Stimulated activated CD8-positive, alpha-beta memory T cell treated with anti-CD3 and anti-CD28 coated beads, Interleukin-15, amount 100 ng/mL, for 1 hour (primary cell): Measurements from ENCODE around the gene TBC1D22B.
"Not testable (repeated sequence)": the region's sequence is repeated elsewhere in the genome, so short reads cannot be mapped to it uniquely, and the experiment has no call there.

Experiments
- DNase-seq: peaks from one replicate; pipeline ENCODE4 v3.0.0-alpha.2; 2020; ENCODE audit warnings: low read depth

Gene TBC1D22B

DNA sequence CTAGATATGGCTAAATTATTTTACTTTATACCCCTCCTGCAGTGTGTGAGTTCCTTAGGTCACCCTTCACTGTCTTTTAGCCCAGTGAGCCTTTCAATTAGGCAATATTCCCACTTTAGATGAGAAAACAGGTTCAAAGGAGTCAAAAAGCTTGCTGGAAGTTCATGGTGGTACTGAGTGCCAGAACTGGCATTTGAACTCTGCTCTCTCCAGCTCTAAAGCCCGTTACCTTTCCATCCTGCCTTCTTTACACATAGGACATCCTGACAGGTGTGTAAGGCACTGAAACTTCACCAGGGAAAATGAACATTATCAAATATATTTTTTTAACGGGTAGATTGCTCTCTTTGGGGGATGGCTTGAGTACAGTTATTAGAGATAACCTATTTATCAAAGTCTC, 11.5 kb downstream of the TBC1D22B start:
- DNase-seq, result no peak

DNA sequence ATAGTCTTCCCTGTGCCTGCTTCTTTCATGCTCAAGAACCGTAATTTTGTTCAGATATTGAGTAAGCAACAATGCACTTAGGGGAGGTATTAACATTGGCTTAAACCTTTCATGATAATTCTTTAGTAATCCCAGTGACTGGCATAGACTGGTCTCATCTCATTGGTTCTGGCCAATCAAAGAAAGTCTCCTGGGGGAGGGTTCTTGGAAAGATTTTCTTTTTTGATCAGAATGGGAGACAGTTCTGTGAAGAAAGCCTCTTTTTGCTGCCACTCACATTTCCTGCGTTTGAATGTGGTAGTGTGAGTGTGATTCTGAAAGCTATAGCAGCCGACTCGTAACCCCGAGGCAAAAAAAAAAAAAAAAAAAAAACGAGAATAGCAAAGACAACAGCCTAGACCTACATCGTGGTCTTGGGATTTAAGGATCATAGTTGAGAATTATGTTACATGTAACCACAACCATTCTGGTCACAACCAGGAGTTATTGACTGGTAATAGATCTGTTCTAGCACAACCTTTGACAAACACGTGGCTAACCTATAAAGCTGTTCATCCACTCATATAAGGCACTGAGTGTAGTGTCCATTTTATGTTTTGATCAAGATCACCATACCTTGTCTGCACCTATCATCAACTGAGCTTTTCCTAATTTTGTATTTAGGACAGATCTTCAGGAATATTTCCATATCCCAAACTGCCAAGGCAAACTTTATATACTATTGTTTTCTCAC, 15.4 kb downstream of the TBC1D22B start:
- no peak for DNase-seq

DNA sequence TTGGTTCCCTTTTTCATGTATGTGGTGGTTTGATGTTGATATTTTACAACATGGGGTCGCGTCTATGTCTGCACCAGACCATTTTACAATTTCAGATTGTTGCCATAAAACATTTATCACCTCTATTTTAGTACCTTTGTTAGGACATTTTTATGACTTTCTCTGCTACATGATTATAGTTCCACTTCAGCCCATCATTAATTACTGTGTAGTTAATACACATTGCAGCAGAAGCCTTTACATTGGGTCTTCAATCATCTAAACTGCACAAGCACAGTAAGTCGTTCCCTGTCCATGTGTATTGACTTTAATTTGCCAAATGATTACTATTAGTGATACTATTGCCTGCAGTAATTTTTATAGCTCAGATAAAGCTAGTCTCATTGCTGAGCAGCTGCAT, 16.1 kb downstream of the TBC1D22B start:
- no peak for DNase-seq

DNA sequence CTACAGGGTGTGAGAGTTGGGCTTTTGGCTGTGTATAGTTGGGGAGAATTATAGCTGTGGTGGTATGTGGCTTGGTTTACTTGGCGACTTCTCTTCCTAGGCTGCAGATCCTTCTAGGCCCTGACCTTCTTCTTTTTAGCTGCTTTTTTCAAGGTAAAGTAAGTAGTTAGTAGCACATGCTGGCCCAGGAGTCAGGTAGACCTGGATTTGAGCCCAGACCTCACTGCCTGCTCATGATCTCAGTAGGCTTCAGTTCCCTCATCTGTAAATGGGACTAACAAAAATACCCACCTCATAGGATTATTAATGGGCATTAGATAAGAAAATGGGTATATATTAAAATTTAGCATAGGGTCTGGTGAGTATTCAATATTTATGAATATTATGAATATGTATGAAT, 17.8 kb downstream of the TBC1D22B start:
- DNase-seq, result no peak

DNA sequence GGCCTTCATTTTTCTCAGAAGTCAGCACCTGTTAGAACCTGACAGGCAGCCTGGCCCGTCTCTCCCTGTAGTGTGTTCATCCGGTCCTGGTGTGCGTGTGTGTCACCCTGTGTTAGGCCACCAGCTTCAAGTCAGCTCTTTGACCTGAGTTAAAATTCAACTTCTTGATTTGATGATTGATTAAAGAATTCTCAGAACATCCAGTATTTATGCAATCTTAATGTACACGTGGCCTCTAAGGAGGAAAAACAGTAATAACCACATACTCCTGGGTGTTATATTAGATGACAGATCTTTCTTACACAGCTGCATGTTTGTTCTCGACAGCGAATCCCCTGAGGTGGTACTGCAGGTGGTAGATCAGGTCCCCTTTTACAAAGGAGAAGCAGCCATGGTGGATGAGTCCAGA, 19.4 kb downstream of the TBC1D22B start:
- no peak for DNase-seq

DNA sequence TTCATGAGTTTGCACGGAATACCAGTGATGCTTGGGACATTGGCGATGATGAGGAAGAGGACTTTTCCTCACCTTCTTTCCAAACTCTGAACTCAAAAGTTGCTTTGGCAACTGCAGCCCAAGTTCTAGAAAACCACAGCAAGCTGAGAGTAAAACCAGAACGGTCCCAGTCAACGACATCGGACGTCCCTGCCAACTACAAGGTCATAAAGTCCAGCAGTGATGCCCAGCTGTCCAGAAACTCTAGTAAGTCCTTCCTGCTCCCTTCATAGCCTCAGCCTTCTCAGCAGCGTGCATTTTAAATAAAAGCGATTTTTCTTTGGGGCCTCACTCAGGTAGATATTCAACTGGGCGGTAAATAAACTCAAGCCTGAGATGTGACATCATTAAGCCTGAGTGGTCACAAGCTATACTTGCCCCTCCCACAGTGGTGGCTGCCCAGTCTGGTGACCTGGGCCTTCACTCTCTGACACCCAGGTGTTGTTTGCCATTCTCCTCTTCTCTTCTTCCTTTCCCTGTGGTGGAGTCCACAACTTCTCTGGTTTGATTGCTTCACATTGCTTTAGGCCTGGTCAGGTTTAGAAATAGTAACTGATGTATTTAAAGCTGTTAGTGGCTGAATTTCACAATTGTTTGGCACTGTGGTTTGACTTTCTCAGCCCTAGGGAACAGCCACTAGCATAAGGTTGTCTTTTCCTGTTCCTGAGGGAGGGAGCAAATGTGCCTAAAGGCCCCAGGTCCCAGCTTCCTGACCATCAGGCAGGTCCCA, 22.0 kb downstream of the TBC1D22B start:
- DNase-seq, result no peak

DNA sequence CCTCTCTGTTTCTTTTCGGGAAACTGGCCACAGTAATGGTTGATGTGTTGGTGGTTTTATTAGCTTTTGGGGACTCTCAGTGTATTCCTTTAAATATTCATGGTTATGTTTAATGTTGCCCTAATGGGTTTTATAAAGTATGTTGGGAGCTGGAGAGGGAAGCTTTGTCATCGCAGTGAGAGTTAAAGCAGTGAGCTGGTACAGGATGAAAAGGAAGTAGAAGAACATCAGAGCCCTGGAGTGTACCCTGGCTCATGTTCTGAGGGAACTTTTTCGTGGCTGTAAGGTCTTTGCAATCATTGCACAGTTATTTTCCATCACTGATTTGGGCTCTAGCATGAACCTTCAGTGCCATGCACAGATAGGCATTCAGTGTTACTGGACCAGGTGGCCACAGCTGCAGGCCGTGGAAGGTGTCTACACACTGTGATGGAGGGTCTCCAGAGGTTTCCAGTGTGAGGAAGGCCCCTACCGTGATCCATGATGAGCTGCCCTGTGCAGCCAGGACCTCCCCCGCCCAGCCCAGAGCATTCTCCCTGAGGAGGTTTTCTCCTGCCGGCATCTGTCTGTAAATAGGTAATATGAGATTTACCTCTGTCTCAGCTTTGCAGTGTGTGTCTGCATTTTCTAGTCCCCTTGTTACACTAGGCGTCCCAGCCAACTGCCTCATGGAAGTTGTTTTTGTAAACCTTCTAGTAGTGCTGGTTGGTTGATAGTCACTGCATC, 22.8 kb downstream of the TBC1D22B start:
- no peak for DNase-seq

DNA sequence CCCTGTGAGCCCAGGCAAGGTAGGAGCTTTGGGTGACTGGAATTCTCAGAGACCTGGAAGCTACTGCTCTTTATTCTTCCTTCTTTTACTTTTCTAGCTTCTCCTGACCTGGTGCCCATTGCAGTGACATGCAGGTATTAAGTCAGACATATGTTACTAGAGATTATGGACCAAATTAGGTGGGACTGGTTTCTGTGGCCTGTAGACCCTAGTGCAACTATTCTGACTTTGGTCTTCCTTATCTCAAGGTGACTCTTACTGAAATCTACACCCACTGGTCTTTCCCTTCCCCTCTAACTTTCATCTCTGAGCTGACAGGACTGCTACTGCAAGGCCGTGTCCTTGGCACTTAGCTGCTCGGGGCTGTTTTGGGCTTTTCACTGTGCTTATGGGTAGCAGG, 24.8 kb downstream of the TBC1D22B start:
- DNase-seq, result no peak

DNA sequence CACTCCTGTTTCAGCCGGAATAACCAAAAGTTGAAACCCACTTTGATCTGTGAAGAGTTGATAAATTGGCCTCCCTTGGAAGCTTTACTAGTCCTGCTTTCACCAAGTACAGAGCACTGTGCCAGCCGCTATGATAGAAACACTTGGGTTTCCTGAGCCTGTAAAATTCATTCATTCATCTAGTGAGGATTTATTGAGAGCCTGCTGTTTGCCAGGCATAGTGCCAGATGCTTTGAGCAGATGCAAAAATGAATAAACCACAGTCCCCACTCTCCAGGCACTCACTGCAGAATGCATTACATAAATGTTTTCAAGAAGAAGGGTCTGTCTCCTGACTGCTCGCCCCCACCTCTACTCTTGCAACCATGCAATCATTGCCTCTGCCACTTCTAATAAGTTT, 25.7 kb downstream of the TBC1D22B start:
- DNase-seq, result no peak

DNA sequence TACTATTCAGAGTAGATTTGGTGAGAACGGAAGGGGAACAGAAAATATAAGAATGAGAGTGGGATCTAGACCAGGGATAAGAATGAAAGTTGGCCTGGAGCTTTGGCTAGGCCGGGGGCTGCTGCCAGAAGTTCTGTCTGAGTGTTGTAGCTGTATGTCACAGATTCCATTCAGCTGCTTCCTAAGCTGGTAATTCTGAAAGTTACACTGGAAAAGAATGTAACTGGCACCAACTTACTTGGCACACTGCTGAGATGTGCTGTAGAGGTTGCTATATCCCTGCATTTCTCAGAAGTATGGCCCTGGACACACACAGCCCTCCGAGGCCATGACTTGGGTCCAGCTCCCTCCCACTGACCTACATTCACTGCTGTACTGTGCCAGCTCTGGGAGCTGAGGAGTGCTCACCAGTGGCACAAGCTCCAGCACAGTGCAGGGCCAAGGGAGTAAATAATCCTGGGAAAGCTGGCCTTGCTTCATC, 26.1 kb downstream of the TBC1D22B start:
- DNase-seq, result no peak

DNA sequence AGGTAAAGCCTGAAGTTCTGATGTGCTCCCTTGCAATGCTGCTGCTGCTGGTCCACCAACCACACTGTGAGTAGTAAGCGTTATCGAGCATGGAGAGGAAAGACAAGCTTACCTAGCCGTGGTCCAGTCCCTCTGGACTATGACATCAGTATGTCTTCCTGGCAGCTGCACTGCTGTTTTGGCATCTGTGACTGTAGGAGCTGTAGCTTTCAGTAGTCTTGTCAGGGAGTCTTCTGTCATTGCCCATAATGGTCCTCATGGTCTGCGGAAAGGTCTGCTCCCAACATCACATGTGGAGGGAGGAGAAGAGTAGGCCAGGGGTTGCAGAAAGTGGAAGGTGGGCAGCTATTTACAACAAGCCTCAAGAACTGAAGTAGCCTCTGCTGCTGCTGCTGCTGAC, 27.2 kb downstream of the TBC1D22B start:
- DNase-seq, result no peak

DNA sequence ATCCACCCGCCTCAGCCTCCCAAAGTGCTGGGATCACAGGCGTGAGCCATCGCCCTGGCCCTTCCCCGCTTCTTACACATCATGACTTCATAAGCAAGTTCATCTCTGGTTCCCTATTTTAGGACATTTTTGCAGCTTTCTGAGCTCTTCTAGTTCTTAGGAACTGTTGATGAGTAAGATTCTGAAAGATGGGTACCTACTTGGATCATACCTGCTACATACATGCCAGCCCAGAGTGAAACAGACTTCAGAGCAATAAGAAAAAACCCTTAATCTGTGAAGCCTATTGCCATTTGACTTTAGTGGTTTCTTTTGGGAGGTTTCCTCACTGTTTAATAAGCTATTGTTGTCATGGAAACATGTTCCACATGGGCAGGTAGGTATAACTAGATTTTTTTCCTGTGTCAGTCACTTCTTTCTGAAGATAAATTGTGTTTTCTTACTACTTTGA, 28.3 kb downstream of the TBC1D22B start:
- no peak for DNase-seq

DNA sequence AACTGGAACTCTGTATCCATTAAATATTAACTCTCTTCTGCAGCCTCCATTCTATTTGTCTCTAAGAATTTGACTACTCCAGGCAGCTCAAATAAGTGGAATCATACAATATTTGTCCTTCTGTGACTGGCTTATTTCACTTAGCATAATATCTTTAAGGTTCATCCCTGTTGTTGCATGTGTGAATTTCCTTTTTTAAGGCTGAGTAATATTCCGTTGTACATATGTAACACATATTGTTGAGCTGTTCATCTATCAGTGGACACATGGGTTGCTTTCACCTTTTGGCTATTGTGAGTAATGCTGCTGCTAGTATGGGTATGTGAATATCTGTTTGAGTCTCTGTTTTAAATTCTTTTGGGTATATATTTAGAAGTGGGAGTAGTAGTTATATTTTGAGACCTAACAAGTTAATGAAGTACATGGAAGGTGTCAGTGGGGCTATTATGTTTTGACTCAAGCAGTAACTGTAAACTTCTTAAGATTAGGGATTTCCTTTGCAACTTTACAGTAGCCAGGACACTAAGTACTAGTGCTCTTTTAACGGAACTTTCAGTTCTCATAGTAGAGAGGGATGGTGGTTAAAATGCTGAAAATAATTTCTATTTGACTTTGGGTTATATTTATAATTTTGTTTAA, 30.1 kb downstream of the TBC1D22B start:
- DNase-seq, result no peak

DNA sequence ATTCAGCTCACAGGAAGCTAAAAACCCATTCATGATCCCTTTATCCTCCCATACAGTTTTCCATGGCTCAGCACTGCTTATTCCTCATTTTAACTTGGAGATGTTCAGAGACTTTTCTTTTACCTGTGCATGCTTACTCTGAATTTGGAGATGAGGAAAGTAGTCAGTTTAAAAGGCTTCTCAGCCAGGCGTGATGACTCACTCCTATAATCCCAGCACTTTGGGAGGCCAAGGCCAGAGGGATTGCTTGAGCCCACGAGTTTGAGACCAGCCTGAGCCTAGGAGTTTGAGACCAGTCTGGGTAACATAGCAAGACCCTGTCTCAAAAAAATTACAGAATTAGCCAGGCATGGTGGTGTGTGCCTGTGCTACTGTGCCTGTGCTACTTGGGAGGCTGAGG, 30.7 kb downstream of the TBC1D22B start:
- no peak for DNase-seq

DNA sequence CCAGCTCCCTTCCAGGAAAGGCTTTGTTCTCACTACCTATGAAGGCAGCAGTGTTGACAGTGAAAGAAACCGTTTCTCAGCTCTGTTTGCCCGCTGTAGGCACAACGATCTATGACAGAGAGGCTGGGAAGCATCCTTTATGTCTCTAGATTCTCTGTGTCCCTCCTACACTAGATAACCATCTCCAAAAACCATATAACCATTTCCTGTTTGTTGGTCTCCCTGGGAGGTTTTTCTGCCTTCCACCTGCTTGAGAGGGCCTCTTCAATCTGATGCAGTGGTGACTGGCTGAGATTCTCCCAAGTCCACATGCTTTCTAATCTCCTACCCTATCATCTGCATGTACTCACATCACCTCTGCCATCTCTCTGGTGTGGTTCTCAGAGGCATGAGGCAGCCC, 32.4 kb downstream of the TBC1D22B start:
- DNase-seq, result no peak

DNA sequence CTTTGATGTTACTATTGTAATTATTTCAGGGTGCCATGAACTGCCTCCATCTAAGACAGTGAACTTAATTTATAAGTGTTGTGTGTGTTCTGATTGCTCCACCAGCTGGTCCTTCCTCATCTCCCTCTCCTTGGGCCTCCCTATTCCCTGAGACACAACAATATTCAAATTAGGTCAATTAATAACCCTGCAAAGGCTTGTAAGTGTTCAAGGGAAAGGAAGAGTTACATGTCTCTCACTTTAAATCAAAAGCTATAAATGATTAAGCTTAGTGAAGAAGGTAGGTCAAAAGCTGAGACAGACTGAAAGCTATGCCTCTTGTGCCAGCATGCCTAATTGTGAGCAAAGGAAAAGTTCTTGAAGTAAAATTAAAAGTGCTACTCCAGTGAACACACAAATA, 35.9 kb downstream of the TBC1D22B start:
- DNase-seq, result no peak

DNA sequence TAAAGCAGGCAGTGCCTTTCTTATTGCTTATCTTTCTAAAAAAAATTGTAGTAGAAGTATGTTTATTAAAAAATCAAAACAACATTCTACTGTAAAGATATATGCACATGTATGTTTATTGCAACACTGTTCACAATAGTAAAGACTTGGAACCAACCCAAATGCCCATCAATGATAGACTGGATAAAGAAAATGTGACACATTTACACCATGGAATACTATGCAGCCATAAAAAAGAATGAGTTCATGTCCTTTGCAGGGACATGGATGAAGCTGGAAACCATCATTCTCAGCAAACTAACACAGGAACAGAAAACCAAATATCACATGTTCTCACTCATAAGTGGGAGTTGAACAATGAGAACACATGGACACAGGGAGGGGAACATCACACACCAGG, 40.1 kb downstream of the TBC1D22B start:
- not testable (repeated sequence) for DNase-seq

DNA sequence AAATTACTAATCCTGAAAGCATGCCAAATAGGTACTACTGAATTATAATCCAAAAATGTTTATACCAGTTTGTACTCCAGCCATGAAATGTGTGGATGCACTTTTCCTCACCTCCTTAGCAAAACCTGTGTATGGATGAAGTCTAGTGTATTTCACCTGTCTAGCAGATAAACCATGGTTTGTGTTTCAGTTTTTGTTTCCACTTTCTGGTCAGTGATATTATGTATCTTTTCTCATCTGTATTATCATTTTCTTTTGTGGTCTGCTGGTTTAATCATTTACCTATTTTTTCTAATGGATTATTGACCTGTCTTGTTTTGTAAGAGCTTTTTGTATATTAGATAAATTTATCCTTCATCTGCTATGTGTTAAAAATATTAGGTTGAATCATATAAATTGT, 41.4 kb downstream of the TBC1D22B start:
- DNase-seq, result no peak

DNA sequence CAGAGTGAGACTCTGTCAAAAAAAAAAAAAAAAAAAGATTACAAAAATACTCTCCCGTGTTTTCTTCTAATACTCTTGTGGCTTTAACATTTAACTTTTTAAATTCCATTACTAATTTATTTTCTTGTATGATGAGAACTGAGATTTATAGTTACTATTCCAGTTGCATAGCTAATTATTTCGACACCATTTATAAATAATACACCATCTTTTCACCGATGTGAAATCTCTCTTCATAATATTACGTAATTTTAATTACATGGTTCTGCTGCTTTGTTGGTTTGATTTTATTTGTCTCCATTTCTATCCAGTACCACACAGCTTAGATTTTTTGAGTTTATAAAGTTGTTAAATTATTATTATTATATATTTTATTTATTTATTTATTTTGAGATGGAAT, 42.4 kb downstream of the TBC1D22B start:
- no peak for DNase-seq

DNA sequence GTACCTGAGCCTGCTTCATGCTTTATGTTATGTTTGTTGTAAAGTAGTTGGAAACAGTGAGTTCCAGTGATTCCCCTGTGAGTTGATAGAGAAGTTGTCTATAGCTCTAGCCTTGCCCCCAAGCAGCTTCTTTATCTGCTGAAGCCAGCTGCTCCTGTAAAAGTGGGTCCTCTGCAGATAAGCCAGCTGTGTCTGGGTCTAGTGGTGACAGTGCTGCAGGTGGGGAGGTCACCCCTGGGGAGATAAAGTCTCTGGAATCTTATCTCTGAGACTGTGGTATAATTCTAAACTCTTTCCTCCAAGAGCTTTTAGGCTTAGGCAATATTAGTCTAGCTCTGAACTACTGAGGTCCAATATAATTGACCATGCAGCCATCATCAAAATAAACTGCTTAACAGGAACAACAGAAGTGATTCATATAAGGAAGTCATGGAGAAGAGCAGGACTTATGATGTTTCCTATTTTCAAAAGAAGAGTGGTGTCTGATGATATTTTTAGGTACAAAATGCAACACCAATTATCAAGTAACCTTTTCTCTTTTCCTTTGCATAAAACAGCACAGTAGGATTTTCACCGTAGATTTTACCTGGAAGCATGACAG, 44.6 kb downstream of the TBC1D22B start:
- DNase-seq, result no peak

DNA sequence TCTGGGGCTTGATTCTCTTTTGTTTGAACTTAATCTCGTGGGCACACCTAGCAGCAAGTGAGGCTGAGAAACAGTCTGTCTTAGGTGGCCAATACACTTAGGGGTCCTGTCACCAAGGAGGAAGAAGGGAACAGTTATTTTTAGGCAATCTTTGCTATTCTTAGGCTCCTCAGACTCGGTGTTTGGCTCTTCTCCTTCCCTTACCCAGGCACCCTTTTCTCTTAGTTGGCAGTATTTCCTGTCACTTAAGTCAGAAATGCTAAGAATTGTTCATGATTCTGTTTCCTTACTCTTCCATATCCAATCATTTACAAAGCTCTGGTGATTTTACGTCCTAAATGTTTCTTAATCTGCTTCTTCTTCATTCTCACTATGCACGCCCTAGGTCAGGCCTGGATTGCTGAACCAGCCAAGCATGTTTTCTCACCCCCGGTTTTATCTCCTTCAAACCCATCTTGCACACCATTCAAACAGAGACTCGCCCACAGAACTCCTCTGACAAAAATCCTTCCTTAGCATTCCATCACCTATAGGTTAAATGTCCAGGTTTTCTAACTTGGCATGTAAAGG, 45.6 kb downstream of the TBC1D22B start:
- DNase-seq, result no peak
